SU-DHL-6 (cell line): ENCODE data around the gene MICAL1.

Experiments used
- CTCF ChIP-seq: fragments of 200-600 bp; sonication (generic); IDR thresholded peaks from one replicate; pipeline ENCODE4 v1.5.1; 2017; ENCODE audit warnings: antibody characterized with exemption, mild to moderate bottlenecking, low read length, moderate library complexity; ENCODE audit not compliant: insufficient read depth, poor library complexity, severe bottlenecking
- EZH2phosphoT487 ChIP-seq: fragments of 200-600 bp; sonication (generic), shearing (Covaris generic); conservative IDR thresholded peaks from 2 replicates; pipeline ENCODE4 v1.6.1; 2018; ENCODE audit warnings: mild to moderate bottlenecking, antibody characterized with exemption, low read length, moderate library complexity, mixed read lengths

- TF ChIP-seq CTCF, result no peak
- no peak for TF ChIP-seq EZH2phosphoT487
These were observed 28.6 kb upstream of the MICAL1 start for GRCh38 chr6:109484122-109484521.
